ENCODE results near the gene RFPL4A.

RFPL4A gene

GRCh38 chr19:55777528-55777927 lies 18.6 kb downstream of the RFPL4A start:
- Histone ChIP-seq H3K27ac (ENCODE audit: low read length) (no peak overlapping the region), H3K4me1 (ENCODE audit: low read length) (peaks cover 7% of the 10 kb centered on the region), H3K36me3 (replicated peaks; ENCODE audit: insufficient read depth, low read length) (no peaks in the 10 kb centered on the region), H3K4me3 (ENCODE audit: low read length) (no peak overlapping the region), H2AFZ (ENCODE audit: low read length) (no peak overlapping the region), H3K79me2 (ENCODE audit: low read length) (no peaks in the 10 kb centered on the region), H3K9ac (ENCODE audit: low read length) (no peak overlapping the region), H3K9me3 (replicated peaks; ENCODE audit: insufficient read depth, low read length) (no peaks in the 10 kb centered on the region), H3K27me3 (replicated peaks; ENCODE audit: insufficient read depth, low read length) (no peaks in the 10 kb centered on the region), H3F3A (ENCODE audit: insufficient read depth, low read length) (no peaks in the 10 kb centered on the region), H4K20me1 (ENCODE audit: insufficient read depth, low read length) (no peaks in the 10 kb centered on the region), H3K9me2 (replicated peaks; ENCODE audit: insufficient read depth, low read length) (no peaks in the 10 kb centered on the region), H3K4me2 (ENCODE audit: low read depth, low read length) (no peak overlapping the region)
- DNase-seq, result peak; percentile 42
- TF ChIP-seq EZH2 (optimal IDR thresholded peaks at IDR 0.05; ENCODE audit: low read depth, low read length) (no peak), CTCF (IDR thresholded peaks at IDR 0.05; ENCODE audit: low read length) (peak; percentile 77)

GRCh38 chr19:55778331-55778730 lies 19.4 kb downstream of the RFPL4A start:
- no peaks in the 10 kb centered on the region for H4K20me1 ChIP-seq (ENCODE audit: insufficient read depth, low read length)
- H3K4me1 ChIP-seq (ENCODE audit: low read length), result peaks cover 7% of the 10 kb centered on the region
- TF ChIP-seq EZH2 (optimal IDR thresholded peaks at IDR 0.05; ENCODE audit: low read depth, low read length), result no peak
- TF ChIP-seq CTCF (IDR thresholded peaks at IDR 0.05; ENCODE audit: low read length), result no peak
- TF ChIP-seq EZH2phosphoT487 (IDR thresholded peaks at IDR 0.05; ENCODE audit: low read length), result no peak
- H3K9me2 ChIP-seq (replicated peaks; ENCODE audit: insufficient read depth, low read length), result no peaks in the 10 kb centered on the region
- no peaks in the 10 kb centered on the region for H3F3A ChIP-seq (ENCODE audit: insufficient read depth, low read length)
- no peak overlapping the region for H3K4me2 ChIP-seq (ENCODE audit: low read depth, low read length)
- H2AFZ ChIP-seq (ENCODE audit: low read length), result no peak overlapping the region
- H3K9me3 ChIP-seq (replicated peaks; ENCODE audit: insufficient read depth, low read length), result no peaks in the 10 kb centered on the region
- H3K36me3 ChIP-seq (replicated peaks; ENCODE audit: insufficient read depth, low read length), result no peaks in the 10 kb centered on the region
- no peak overlapping the region for H3K27ac ChIP-seq (ENCODE audit: low read length)
- H3K79me2 ChIP-seq (ENCODE audit: low read length), result no peaks in the 10 kb centered on the region
- no peak for DNase-seq
- no peaks in the 10 kb centered on the region for H3K27me3 ChIP-seq (replicated peaks; ENCODE audit: insufficient read depth, low read length)
- H3K9ac ChIP-seq (ENCODE audit: low read length), result no peak overlapping the region
- no peak overlapping the region for H3K4me3 ChIP-seq (ENCODE audit: low read length)

GRCh38 chr19:55781112-55781511 lies 22.2 kb downstream of the RFPL4A start:
- no peak for TF ChIP-seq CTCF (IDR thresholded peaks at IDR 0.05; ENCODE audit: low read length)
- TF ChIP-seq EZH2phosphoT487 (IDR thresholded peaks at IDR 0.05; ENCODE audit: low read length), result no peak
- no peak for TF ChIP-seq EZH2 (optimal IDR thresholded peaks at IDR 0.05; ENCODE audit: low read depth, low read length)
- no peak overlapping the region for H2AFZ ChIP-seq (ENCODE audit: low read length)

More at GRCh38 chr19:55781112-55781511, 22.2 kb downstream of the RFPL4A start:
- no peaks in the 10 kb centered on the region for H4K20me1 ChIP-seq (ENCODE audit: insufficient read depth, low read length)
- no peaks in the 10 kb centered on the region for H3F3A ChIP-seq (ENCODE audit: insufficient read depth, low read length)
- H3K9ac ChIP-seq (ENCODE audit: low read length), result no peak overlapping the region
- no peak overlapping the region for H3K4me2 ChIP-seq (ENCODE audit: low read depth, low read length)
- H3K9me2 ChIP-seq (replicated peaks; ENCODE audit: insufficient read depth, low read length), result no peaks in the 10 kb centered on the region
- no peak for DNase-seq
- peaks cover 7% of the 10 kb centered on the region for H3K4me1 ChIP-seq (ENCODE audit: low read length)
- H3K9me3 ChIP-seq (replicated peaks; ENCODE audit: insufficient read depth, low read length), result no peaks in the 10 kb centered on the region
- H3K36me3 ChIP-seq (replicated peaks; ENCODE audit: insufficient read depth, low read length), result no peaks in the 10 kb centered on the region
- H3K27me3 ChIP-seq (replicated peaks; ENCODE audit: insufficient read depth, low read length), result no peaks in the 10 kb centered on the region
- H3K79me2 ChIP-seq (ENCODE audit: low read length), result no peaks in the 10 kb centered on the region
- H3K4me3 ChIP-seq (ENCODE audit: low read length), result no peak overlapping the region
- H3K27ac ChIP-seq (ENCODE audit: low read length), result no peak overlapping the region

Measured in MM.1S (cell line).